ENCODE data around the gene PPP2R2C. TPM values are rescaled to one million over a fixed set of nuclear protein-coding genes. Genes with fewer than 3 reads are reported as not detected.

Gene PPP2R2C
- total RNA-seq, 4 donors from 2014 or later: 50.7 to 81.3 (median 62.0) TPM

DNA sequence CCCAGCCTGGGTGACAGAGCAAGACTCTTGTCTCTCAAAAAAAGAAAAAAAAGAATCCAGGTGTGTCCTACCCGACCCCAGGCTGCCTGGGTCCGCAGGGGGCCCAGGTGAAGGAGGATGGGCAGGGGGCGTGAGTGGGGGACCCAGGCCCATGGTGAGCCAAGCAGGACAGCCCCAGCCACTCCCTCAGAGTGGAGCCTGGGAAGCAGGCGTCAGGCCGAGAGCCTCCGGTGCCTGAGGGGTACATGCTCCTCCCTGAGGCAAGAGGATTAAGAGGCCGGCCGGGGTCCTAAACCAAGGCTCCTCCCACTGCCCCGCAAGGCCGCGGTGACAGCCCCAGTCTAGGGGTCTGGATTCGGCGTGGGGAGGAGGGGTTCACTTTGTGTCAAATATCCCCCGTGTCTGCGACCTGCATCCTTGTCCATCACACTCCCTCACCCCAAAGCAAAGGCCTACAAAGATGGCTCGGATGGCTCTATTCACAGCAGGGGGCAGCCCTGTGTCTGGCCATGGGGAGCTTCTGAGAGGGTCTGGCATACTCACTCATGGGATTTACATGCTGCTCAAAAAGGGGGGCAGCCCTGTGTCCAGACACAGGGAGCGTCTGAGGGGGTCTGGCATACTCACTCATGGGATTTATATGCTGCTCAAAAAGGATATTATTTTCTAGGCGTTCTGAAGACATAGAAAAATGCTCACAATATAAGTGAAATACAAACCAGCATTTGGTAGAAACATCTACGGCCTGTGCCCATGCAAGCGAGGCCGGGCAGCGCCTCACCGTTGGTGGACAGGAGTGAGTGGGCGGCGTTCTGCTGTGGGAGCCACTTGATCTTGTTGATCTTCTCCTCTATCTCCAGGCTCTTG, 94.6 kb downstream of the PPP2R2C start:
- whole genome bisulfite sequencing, 2 donors: 59 to 68% methylated on average over 25 of the region's 25 CpGs
- intact Hi-C loops (cut with DNase I; ENCODE audit: low total_unique reads): no loop called here
- TF ChIP-seq POLR2A (IDR thresholded peaks at IDR 0.05): no peak
- TF ChIP-seq, protein P1, sequence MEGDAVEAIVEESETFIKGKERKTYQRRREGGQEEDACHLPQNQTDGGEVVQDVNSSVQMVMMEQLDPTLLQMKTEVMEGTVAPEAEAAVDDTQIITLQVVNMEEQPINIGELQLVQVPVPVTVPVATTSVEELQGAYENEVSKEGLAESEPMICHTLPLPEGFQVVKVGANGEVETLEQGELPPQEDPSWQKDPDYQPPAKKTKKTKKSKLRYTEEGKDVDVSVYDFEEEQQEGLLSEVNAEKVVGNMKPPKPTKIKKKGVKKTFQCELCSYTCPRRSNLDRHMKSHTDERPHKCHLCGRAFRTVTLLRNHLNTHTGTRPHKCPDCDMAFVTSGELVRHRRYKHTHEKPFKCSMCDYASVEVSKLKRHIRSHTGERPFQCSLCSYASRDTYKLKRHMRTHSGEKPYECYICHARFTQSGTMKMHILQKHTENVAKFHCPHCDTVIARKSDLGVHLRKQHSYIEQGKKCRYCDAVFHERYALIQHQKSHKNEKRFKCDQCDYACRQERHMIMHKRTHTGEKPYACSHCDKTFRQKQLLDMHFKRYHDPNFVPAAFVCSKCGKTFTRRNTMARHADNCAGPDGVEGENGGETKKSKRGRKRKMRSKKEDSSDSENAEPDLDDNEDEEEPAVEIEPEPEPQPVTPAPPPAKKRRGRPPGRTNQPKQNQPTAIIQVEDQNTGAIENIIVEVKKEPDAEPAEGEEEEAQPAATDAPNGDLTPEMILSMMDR (IDR thresholded peaks at IDR 0.05): no peak

DNA sequence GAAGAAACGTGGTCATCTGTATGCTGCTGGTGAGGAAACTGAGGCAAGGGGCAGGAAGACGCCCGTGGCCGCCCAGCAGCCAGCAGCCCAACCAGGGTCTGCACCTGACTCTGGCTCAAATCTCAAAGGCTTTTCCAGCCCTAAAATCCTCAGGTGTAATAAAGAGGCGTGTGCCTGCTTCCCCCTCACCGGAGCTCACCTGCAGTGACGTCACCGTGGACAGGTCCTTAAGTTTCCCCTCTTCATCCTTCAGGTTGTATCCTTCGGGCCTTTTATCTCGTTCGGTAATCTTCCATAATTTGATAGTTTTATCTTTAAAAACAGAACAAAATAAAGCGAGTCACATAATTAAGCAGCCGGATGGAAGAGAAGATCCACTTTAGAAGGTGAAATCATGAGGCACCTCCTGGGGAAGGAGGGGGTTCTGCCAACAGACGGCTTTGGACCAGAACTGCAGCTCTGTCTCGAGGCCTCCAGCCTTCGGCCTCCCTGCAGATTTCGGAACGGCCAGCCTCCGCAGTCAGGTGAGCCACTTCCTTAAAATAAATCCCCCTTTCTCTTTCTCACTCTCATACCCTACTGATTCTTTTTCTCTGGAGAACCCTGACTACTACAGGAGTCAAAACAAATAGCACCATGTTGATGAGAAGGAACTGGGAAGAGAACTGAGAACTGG, 96.7 kb downstream of the PPP2R2C start:
- no peak overlapping the region for H3K4me3 ChIP-seq (ENCODE audit: low read depth, poor library complexity, severe bottlenecking)
- WGBS, 2 donors: 87 to 88% methylated on average over 19 of the region's 19 CpGs
- no peak for DNase-seq (ENCODE audit: low spot score in 2 of 2)
- intact Hi-C loops (cut with DNase I; ENCODE audit: low total_unique reads): no loop called here
- no peak for TF ChIP-seq POLR2A (IDR thresholded peaks at IDR 0.05)
- TF ChIP-seq, protein P1 (IDR thresholded peaks at IDR 0.05): no peak

More for the DNA sequence above, 94.6 kb downstream of the PPP2R2C start:
- H3K4me3 ChIP-seq (ENCODE audit: low read depth, poor library complexity, severe bottlenecking): no peak overlapping the region
- no peak for DNase-seq (ENCODE audit: low spot score in 2 of 2)

DNA sequence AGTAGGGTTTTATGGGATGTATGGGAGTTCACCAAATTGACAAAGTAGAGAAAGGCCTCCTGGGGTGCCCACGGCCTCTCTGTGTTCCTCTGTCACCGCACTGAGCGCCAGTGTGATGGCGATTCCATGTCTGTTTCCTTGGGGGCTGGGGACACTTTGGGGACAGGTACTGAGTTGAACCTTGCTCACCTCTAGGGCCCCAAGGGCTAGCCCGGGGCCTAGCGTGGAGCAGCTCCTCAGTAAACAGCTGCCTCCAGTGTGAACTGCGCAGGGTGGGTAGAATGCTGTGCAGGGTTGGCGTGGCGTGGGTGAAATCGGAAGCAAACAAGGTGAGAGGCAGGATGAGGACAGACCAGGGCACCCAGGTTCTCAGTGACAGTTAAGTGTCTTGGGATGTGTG, 97.8 kb downstream of the PPP2R2C start:
- WGBS, 2 donors: 89 to 94% methylated on average over 10 of the region's 10 CpGs
- TF ChIP-seq, protein P1 (IDR thresholded peaks at IDR 0.05): no peak
- TF ChIP-seq POLR2A (IDR thresholded peaks at IDR 0.05): no peak
- intact Hi-C loops (cut with DNase I; ENCODE audit: low total_unique reads): no loop called here
- no peak overlapping the region for H3K4me3 ChIP-seq (ENCODE audit: low read depth, poor library complexity, severe bottlenecking)
- DNase-seq (ENCODE audit: low spot score in 2 of 2): no peak

DNA sequence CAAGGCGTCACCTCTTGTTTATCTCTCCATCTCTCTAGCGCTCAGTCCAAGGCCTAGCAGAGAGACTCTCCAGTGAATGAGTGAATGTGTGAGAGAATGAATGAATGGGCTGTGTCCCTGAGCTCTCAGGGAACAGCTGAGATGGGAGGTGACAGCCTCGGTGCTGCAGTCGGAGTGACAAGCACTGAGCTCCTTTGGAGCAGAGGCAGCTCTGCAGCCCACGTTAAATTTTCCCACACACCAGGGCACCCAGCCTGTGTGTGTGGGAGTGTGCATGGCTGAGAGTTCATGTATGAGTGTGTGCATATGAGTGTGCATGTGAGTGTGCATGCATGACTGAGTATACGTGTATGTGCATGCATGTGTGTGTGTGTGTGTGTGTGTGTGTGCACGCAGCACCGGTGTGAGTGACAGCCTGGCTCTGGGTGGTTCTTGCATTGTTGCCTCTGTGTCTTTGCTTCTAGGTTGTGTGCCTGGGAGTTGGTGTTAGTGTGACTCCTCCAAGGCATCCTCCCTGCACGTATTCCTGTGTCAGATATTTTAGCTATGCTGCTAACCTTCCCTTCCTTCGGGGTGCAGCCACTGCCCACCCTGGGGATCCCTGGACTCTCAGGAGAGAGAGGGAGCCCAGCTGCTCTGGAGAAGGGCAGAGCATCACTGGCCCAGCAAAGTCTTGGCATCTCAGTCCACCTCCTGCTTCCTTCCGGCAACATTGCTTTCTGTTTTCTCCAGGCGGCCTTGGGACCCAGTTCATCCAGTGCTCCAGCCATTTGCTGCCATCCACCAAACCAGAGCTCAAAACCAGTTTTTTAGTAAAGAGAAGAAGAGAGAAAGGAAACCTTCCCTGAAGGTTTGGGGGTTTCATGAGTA, 98.6 kb downstream of the PPP2R2C start:
- TF ChIP-seq POLR2A (IDR thresholded peaks at IDR 0.05): no peak
- TF ChIP-seq, protein P1 (IDR thresholded peaks at IDR 0.05): no peak
- H3K4me3 ChIP-seq (ENCODE audit: low read depth, poor library complexity, severe bottlenecking): no peak overlapping the region
- intact Hi-C loops (cut with DNase I; ENCODE audit: low total_unique reads): no loop called here
- no peak for DNase-seq (ENCODE audit: low spot score in 2 of 2)
- WGBS, 2 donors: 76 to 90% methylated on average over 12 of the region's 12 CpGs

DNA sequence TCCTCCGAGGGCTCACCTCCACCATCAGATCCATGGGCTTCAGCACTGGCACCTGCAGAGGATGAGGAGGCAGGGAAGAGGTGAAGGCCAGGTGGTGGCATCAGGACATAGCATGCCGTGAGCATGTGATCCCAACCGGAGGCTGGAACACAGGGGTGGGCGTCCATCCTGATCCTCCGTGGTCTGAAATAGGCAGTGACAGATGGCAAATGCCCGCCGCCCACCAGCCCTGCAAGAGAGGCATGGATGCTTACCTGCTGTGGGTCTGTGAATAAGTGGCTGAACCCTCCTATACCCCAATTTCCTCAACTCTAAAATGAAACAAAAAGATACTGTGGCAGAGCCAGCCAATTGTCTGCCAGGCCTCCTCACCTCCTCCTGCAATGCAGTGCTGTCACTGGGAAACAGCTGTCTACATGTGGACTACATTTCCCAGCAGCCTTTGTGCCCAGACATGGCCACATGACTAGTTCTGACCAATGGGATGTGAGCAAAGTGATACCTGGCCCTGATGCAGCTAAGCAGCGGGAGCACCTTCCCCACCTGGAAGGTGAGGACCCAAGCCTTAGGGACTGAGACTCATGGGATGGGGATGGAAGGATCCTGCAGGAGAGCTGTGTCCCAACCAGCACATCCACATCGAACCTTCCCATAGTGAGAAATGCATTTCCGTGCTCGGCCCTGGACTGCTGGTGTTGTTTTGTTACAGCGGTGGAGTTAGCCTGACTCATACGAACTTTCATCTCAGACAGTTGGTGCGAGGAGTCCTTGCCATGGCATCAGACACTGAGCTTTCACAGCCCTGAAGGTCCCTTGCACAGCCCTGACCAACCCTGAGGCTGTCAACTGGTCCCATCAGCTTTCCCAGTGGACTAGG, 99.5 kb downstream of the PPP2R2C start:
- intact Hi-C loops (cut with DNase I; ENCODE audit: low total_unique reads): no loop called here
- no peak for TF ChIP-seq POLR2A (IDR thresholded peaks at IDR 0.05)
- TF ChIP-seq, protein P1 (IDR thresholded peaks at IDR 0.05): no peak

More for the DNA sequence above, 99.5 kb downstream of the PPP2R2C start:
- WGBS, 2 donors: 85 to 89% methylated on average over 14 of the region's 14 CpGs
- no peak overlapping the region for H3K4me3 ChIP-seq (ENCODE audit: low read depth, poor library complexity, severe bottlenecking)
- no peak for DNase-seq (ENCODE audit: low spot score in 2 of 2)
